ENCODE results near the gene ADORA2A.
"Not testable (repeated sequence)": the region's sequence is repeated elsewhere in the genome, so short reads cannot be mapped to it uniquely, and the experiment has no call there.

Gene ADORA2A

DNA sequence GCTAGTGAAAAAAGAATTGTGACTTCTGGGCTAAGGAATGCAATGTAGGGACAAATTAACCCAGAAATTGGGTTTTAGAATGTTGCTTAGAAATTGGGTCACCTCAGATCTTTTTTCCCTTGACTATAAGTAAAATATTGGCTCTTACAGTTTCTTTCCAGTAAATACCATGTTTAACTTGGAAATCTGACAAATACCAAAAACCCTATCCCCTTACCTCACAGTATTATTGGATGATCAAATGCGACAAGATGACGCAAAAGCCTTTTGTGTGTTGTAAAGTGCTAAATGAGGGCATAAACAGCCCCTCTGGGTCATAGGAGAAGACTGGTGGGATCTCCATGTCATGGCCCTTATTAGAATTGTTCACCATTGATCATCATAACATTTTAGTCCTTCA lies 61.6 kb downstream of the ADORA2A start:
- no peak for DNase-seq (ENCODE audit: low read depth)

DNA sequence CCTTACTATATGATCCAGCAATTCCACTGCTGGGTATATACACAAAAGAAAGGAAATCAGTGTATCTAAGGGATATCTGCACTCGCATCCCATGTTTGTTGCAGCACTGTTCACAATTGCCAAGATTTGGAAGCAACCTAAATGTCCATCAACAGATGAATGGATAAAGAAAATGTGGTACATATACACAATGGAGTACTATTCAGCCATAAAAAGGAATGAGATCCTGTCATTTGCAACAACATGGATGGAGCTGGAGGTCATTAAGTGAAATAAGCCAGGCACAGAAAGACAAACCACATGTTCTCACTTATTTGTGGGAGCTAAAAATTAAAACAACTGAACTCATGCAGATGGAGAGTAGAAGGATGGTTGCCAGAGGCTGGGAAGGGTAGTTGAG lies 62.0 kb downstream of the ADORA2A start:
- DNase-seq (ENCODE audit: low read depth), result not testable (repeated sequence)
